DND-41 (cell line): ENCODE results near the gene MYOD1.

Experiments
- ATAC-seq: fragments of 200-7000 bp; cut with Tn5 transposase; 3 replicates; pipeline ENCODE4 v1.9.1; 2021; ENCODE audit warnings: low read depth; ENCODE audit not compliant: insufficient read depth
- DNase-seq: peaks from one replicate; pipeline ENCODE4 v3.0.0-alpha.2; 2020
- H2AFZ ChIP-seq: 2 replicates; pipeline ENCODE4 v1.6.0; 2012; ENCODE audit warnings: low read depth, low read length
- H3K27ac ChIP-seq: 2 replicates; pipeline ENCODE4 v1.5.1; 2012; ENCODE audit warnings: low read length, inconsistent platforms
- H3K27me3 ChIP-seq: fragments of 200-600 bp; sonication (generic); 2 replicates; pipeline ENCODE4 v1.6.0; 2012; ENCODE audit warnings: low read length, mild to moderate bottlenecking, inconsistent platforms; ENCODE audit not compliant: insufficient read depth, poor library complexity
- H3K36me3 ChIP-seq: 2 replicates; pipeline ENCODE4 v1.5.1; 2012; ENCODE audit warnings: low read length, inconsistent platforms; ENCODE audit not compliant: insufficient read depth
- H3K4me1 ChIP-seq: 2 replicates; pipeline ENCODE4 v1.5.1; 2012; ENCODE audit warnings: mild to moderate bottlenecking, low read length; ENCODE audit not compliant: insufficient read depth
- H3K4me2 ChIP-seq: 2 replicates; pipeline ENCODE4 v1.6.0; 2012; ENCODE audit warnings: mild to moderate bottlenecking, moderate library complexity, low read length, inconsistent platforms; ENCODE audit not compliant: insufficient read depth
- H3K4me3 ChIP-seq, 2 experiments: fragments of 200-600 bp in 1 of 2; shearing (Covaris generic) in 1 of 2; 2 replicates each; pipeline ENCODE4 v1.5.1; 2012 to 2016; ENCODE audit warnings: inconsistent platforms in 2 of 2, low read length in 2 of 2, mild to moderate bottlenecking in 2 of 2, low read depth in 1 of 2, moderate library complexity in 1 of 2
- H3K79me2 ChIP-seq: 2 replicates; pipeline ENCODE4 v1.6.0; 2012; ENCODE audit warnings: low read length, inconsistent platforms; ENCODE audit not compliant: insufficient read depth
- H3K9ac ChIP-seq: 2 replicates; pipeline ENCODE4 v1.6.0; 2012; ENCODE audit warnings: low read depth, mild to moderate bottlenecking, inconsistent platforms, low read length, moderate library complexity
- H3K9me3 ChIP-seq: 2 replicates; pipeline ENCODE4 v1.5.1; 2012; ENCODE audit warnings: low read length, moderate library complexity, mild to moderate bottlenecking, inconsistent platforms; ENCODE audit not compliant: insufficient read depth, severe bottlenecking
- H4K20me1 ChIP-seq: 2 replicates; pipeline ENCODE4 v1.6.0; 2012; ENCODE audit warnings: low read length; ENCODE audit not compliant: insufficient read depth
- EZH2 ChIP-seq: IDR thresholded peaks from 3 replicates; pipeline ENCODE4 v1.6.1; 2012; ENCODE audit warnings: borderline replicate concordance, low read depth, mild to moderate bottlenecking, moderate library complexity, low read length, inconsistent platforms; ENCODE audit not compliant: severe bottlenecking
- TF ChIP-seq, protein P1 (sequence below): IDR thresholded peaks from 2 replicates; pipeline ENCODE4 v1.5.1; 2012; ENCODE audit warnings: borderline replicate concordance, low read length, moderate library complexity, mild to moderate bottlenecking; ENCODE audit not compliant: poor library complexity, severe bottlenecking; ENCODE audit errors: extremely low read depth

Gene MYOD1

GRCh38 chr11:17744151-17744940, 25.0 kb downstream of the MYOD1 start:
- no peak for TF ChIP-seq EZH2
- TF ChIP-seq, protein P1, sequence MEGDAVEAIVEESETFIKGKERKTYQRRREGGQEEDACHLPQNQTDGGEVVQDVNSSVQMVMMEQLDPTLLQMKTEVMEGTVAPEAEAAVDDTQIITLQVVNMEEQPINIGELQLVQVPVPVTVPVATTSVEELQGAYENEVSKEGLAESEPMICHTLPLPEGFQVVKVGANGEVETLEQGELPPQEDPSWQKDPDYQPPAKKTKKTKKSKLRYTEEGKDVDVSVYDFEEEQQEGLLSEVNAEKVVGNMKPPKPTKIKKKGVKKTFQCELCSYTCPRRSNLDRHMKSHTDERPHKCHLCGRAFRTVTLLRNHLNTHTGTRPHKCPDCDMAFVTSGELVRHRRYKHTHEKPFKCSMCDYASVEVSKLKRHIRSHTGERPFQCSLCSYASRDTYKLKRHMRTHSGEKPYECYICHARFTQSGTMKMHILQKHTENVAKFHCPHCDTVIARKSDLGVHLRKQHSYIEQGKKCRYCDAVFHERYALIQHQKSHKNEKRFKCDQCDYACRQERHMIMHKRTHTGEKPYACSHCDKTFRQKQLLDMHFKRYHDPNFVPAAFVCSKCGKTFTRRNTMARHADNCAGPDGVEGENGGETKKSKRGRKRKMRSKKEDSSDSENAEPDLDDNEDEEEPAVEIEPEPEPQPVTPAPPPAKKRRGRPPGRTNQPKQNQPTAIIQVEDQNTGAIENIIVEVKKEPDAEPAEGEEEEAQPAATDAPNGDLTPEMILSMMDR: no peak
- DNase-seq (no peak), ATAC-seq (no peak)
- Histone ChIP-seq H4K20me1 (no peaks in the 10 kb centered on the region), H3K36me3 (no peaks in the 10 kb centered on the region), H3K4me1 (no peaks in the 10 kb centered on the region), H2AFZ (no peak overlapping the region), H3K79me2 (no peaks in the 10 kb centered on the region), H3K4me2 (no peak overlapping the region), H3K9ac (no peak overlapping the region), H3K27me3 (peaks cover 3% of the 10 kb centered on the region), H3K27ac (no peak overlapping the region), H3K9me3 (no peaks in the 10 kb centered on the region), H3K4me3 (no peak overlapping the region)

DNA sequence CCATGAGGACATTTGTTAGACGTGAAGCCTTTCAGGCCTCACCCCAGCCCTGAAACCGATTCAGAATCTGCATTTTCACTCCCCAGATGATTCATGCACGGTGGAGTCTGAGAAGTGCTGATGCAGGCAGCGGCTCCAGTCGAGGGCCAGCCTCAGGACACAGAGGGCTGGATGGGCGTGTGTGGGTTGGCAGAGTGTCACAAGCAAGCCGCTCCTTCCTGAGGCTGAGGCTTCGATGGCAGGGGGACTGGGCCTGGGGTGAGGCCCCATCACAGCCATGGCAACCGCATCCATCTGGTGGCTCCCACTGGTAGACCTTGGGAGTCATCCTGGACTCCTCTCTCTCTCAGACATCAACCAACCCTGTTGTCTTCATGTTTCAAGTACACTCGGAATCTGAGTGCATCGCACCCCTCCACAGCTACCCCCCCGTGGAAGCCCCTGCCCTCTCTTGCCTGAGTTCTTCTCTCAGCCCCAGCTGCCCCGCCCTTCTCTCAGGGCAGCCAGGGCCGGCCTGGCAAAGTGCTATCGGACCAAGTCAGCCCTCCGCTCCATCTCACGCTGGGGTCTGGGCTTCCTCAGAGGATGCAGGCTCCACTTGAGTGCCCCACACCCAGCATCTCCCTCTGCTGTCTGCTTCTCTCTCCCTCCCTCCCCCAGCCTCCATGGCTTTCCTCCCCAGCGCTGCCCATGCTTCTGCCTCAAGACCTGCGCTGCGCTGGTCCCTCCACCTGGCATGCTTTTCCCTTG, 25.8 kb downstream of the MYOD1 start:
- H2AFZ ChIP-seq: no peak overlapping the region
- TF ChIP-seq EZH2: no peak
- TF ChIP-seq, protein P1: no peak
- H4K20me1 ChIP-seq: 0 out of 2 replicates have a peak, but pooled peaks cover 3% of the 10 kb centered on the region
- no peak overlapping the region for H3K4me3 ChIP-seq
- no peaks in the 10 kb centered on the region for H3K79me2 ChIP-seq
- no peak overlapping the region for H3K27ac ChIP-seq
- no peaks in the 10 kb centered on the region for H3K9me3 ChIP-seq
- no peak for ATAC-seq
- no peak for DNase-seq
- peaks cover 3% of the 10 kb centered on the region for H3K27me3 ChIP-seq
- H3K36me3 ChIP-seq: no peaks in the 10 kb centered on the region
- no peak overlapping the region for H3K9ac ChIP-seq
- no peaks in the 10 kb centered on the region for H3K4me1 ChIP-seq
- no peak overlapping the region for H3K4me2 ChIP-seq

- no peak overlapping the region for H3K27ac ChIP-seq
- TF ChIP-seq EZH2: no peak
- TF ChIP-seq, protein P1: no peak
- 0 out of 2 replicates have a peak, but pooled peaks cover 3% of the 10 kb centered on the region for H4K20me1 ChIP-seq
- H3K36me3 ChIP-seq: no peaks in the 10 kb centered on the region
- no peaks in the 10 kb centered on the region for H3K4me1 ChIP-seq
- H3K79me2 ChIP-seq: no peaks in the 10 kb centered on the region
- ATAC-seq (no peak), DNase-seq (no peak)
- H3K4me2 ChIP-seq: no peak overlapping the region
- peaks cover 3% of the 10 kb centered on the region for H3K27me3 ChIP-seq
- H3K9me3 ChIP-seq: no peaks in the 10 kb centered on the region
- H3K4me3 ChIP-seq: no peak overlapping the region
- no peak overlapping the region for H2AFZ ChIP-seq
- H3K9ac ChIP-seq: no peak overlapping the region
Measured at GRCh38 chr11:17746096-17746495, 26.7 kb downstream of the MYOD1 start.
